HEK293 (cell line): ENCODE data around the gene MATCAP1.

Source experiments
- EGR2 ChIP-seq: fragments of 450-650 bp; formaldehyde crosslinking; IDR thresholded peaks from 2 replicates; pipeline ENCODE4 v1.5.1; 2016; ENCODE audit warnings: low read depth, missing biosample characterization, missing genetic modification characterization
- HIC1 ChIP-seq: fragments of 450-650 bp; formaldehyde crosslinking; IDR thresholded peaks from 2 replicates; pipeline ENCODE4 v1.5.1; 2016; ENCODE audit warnings: missing biosample characterization, missing genetic modification characterization
- KLF8 ChIP-seq: fragments of 450-650 bp; formaldehyde crosslinking; IDR thresholded peaks from 2 replicates; pipeline ENCODE4 v1.5.1; 2016; ENCODE audit warnings: missing biosample characterization, missing genetic modification characterization
- PBX3 ChIP-seq: sonication (generic); formaldehyde crosslinking; IDR thresholded peaks from 2 replicates; pipeline ENCODE4 v1.8.1; 2022; ENCODE audit warnings: mild to moderate bottlenecking, moderate library complexity, missing genetic modification reagents
- RBAK ChIP-seq: fragments of 450-650 bp; formaldehyde crosslinking; IDR thresholded peaks from 2 replicates; pipeline ENCODE4 v1.5.1; 2016; ENCODE audit warnings: missing biosample characterization, missing genetic modification characterization
- SETDB1 ChIP-seq: IDR thresholded peaks from one replicate; pipeline ENCODE4 v1.6.1; 2017; ENCODE audit warnings: mild to moderate bottlenecking, low read length, moderate library complexity, mixed read lengths; ENCODE audit not compliant: insufficient read length
- SP2 ChIP-seq: fragments of 450-650 bp; formaldehyde crosslinking; IDR thresholded peaks from 2 replicates; pipeline ENCODE4 v1.5.1; 2016; ENCODE audit warnings: missing biosample characterization, missing genetic modification characterization
- SP7 ChIP-seq: fragments of 450-650 bp; formaldehyde crosslinking; IDR thresholded peaks from 2 replicates; pipeline ENCODE4 v1.5.1; 2016; ENCODE audit warnings: missing biosample characterization, missing genetic modification characterization
- TCF7L2 ChIP-seq: IDR thresholded peaks from 2 replicates; pipeline ENCODE4 v1.6.1; 2011; ENCODE audit warnings: low read depth, mild to moderate bottlenecking, inconsistent platforms, low read length, moderate library complexity, borderline replicate concordance
- YY1 ChIP-seq: fragments of 450-650 bp; formaldehyde crosslinking; IDR thresholded peaks from 2 replicates; pipeline ENCODE4 v1.5.1; 2018; ENCODE audit warnings: missing biosample characterization, missing genetic modification characterization
- ZBTB11 ChIP-seq: fragments of 450-650 bp; formaldehyde crosslinking; conservative IDR thresholded peaks from 2 replicates; pipeline ENCODE4 v1.5.1; 2016; ENCODE audit warnings: low read depth, missing biosample characterization, missing genetic modification characterization
- ZBTB8A ChIP-seq: fragments of 450-650 bp; formaldehyde crosslinking; IDR thresholded peaks from 2 replicates; pipeline ENCODE4 v1.5.1; 2016; ENCODE audit warnings: missing biosample characterization, missing genetic modification characterization
- ZNF140 ChIP-seq: fragments of 450-650 bp; formaldehyde crosslinking; IDR thresholded peaks from 2 replicates; pipeline ENCODE4 v1.5.1; 2016; ENCODE audit warnings: missing biosample characterization, missing genetic modification characterization
- ZNF223 ChIP-seq: fragments of 450-650 bp; formaldehyde crosslinking; IDR thresholded peaks from 2 replicates; pipeline ENCODE4 v1.5.1; 2016; ENCODE audit warnings: missing biosample characterization, missing genetic modification characterization
- ZNF23 ChIP-seq: fragments of 450-650 bp; formaldehyde crosslinking; IDR thresholded peaks from 2 replicates; pipeline ENCODE4 v1.5.1; 2016; ENCODE audit warnings: missing biosample characterization, missing genetic modification characterization, borderline replicate concordance
- ZNF248 ChIP-seq: fragments of 450-650 bp; formaldehyde crosslinking; IDR thresholded peaks from 2 replicates; pipeline ENCODE4 v1.5.1; 2017; ENCODE audit warnings: missing biosample characterization, missing genetic modification characterization
- ZNF280C ChIP-seq: fragments of 450-650 bp; formaldehyde crosslinking; IDR thresholded peaks from 2 replicates; pipeline ENCODE4 v1.5.1; 2016; ENCODE audit warnings: missing biosample characterization, missing genetic modification characterization
- ZNF335 ChIP-seq: fragments of 450-650 bp; formaldehyde crosslinking; conservative IDR thresholded peaks from 2 replicates; pipeline ENCODE4 v1.5.1; 2016; ENCODE audit warnings: missing biosample characterization, missing genetic modification characterization
- ZNF518A ChIP-seq: fragments of 450-650 bp; formaldehyde crosslinking; conservative IDR thresholded peaks from 2 replicates; pipeline ENCODE4 v1.5.1; 2016; ENCODE audit warnings: low read depth, missing biosample characterization, missing genetic modification characterization
- ZNF610 ChIP-seq: fragments of 450-650 bp; formaldehyde crosslinking; IDR thresholded peaks from 2 replicates; pipeline ENCODE4 v1.5.1; 2016; ENCODE audit warnings: missing biosample characterization, missing genetic modification characterization, borderline replicate concordance
- ZNF629 ChIP-seq: fragments of 450-650 bp; formaldehyde crosslinking; IDR thresholded peaks from 2 replicates; pipeline ENCODE4 v1.5.1; 2017; ENCODE audit warnings: missing biosample characterization, missing genetic modification characterization
- ZNF692 ChIP-seq: fragments of 450-650 bp; formaldehyde crosslinking; IDR thresholded peaks from 2 replicates; pipeline ENCODE4 v1.5.1; 2016; ENCODE audit warnings: missing biosample characterization, missing genetic modification characterization

Gene MATCAP1

GRCh38 chr16:67226804-67227566, 43.2 kb upstream of the MATCAP1 start, which contains the start of gene TMEM208 (continued):
- TF ChIP-seq ZBTB11 (tag by site-specific recombination) (peak; percentile 95), SP2 (tag by site-specific recombination) (peak; percentile 97), ZNF692 (tag by site-specific recombination) (peak; percentile 57), ZNF629 (tag by site-specific recombination) (peak; percentile 81), TCF7L2 (no peak), SETDB1 (no peak), SP7 (tag by site-specific recombination) (peak; percentile 72), ZBTB8A (tag by site-specific recombination) (no peak), EGR2 (tag by site-specific recombination) (peak; percentile 90), ZNF280C (no peak), ZNF610 (peak; percentile 25; the same call in 1 of the 2 replicates), ZNF518A (tag by site-specific recombination) (peak; percentile 87), YY1 (tag by site-specific recombination) (peak; percentile 78), KLF8 (peak; percentile 83), ZNF248 (tag by site-specific recombination) (no peak), ZNF23 (no peak), ZNF335 (tag by site-specific recombination) (peak; percentile 91), ZNF223 (tag by site-specific recombination) (no peak), ZNF140 (tag by site-specific recombination) (no peak), HIC1 (tag by site-specific recombination) (no peak), PBX3 (peak; percentile 32; the same call in 1 of the 2 replicates), RBAK (tag by site-specific recombination) (no peak)
